Measurements from ENCODE around the gene MMD2.
A peak's percentile ranks its signal among the peaks of the same experiment; 100 is the strongest.

MMD2 gene, protein sequence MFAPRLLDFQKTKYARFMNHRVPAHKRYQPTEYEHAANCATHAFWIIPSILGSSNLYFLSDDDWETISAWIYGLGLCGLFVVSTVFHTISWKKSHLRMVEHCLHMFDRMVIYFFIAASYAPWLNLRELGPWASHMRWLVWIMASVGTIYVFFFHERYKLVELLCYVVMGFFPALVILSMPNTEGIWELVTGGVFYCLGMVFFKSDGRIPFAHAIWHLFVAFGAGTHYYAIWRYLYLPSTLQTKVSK

DNA sequence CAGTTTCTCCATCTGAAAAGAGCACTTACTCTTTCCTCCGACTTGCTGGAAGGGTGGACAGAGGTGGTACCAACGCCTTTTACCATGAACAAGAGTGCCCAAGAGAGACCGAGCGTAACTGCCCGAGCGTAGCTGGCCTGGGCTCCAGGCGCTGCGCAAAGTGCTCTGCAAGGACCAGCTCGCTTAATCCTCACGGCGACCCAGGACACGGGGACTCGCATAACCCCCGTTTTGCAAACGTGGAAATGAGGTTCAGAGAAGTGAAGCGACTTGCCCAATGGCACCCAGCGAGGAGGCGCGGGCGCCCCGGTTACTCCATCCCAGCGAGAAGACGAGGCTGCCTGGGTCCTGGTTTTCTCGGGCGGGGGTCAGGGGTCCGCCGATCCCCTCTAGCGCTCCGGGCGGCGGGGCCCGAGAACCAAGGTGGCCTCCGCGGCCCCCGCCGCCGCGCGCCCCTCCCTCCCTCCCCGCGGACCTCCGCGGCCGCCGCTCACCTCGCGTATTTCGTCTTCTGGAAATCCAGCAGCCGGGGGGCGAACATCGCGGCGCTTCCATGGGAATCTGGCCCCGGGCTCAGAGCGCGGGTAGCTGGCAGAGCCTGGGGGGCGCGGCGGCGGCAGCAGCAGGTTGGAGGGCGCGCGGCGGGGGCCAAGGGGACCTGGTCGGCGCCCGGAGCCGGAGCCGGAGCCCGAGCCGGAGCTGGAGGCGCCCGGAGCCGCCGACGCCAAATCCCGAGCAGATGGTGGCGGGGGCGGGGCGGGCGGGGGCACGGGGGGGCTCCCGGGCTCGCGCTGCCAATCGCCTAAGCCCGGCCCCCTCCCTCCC lies at the start of gene MMD2:
MMD2 (minus strand) TSS at position 711 of the 825 bp plus-strand sequence; CDS start at position 541, 170 bp downstream.
- Histone ChIP-seq H3K4me1 (ENCODE audit: insufficient read depth, insufficient read length) (peaks cover 8% of the 10 kb centered on the region), H3K9me3 (ENCODE audit: insufficient read depth, low read length) (peaks cover 5% of the 10 kb centered on the region; the same call in 1 of the 2 replicates), H3K36me3 (ENCODE audit: insufficient read depth, insufficient read length, low read length) (no peaks in the 10 kb centered on the region), H3K27me3 (ENCODE audit: insufficient read depth, insufficient read length) (peaks cover 28% of the 10 kb centered on the region), H3K9ac (ENCODE audit: insufficient read length, low read depth) (peak within 1 kb of the TSS; percentile 11), H3K4me3 (ENCODE audit: insufficient read length, low read depth) (peak within 1 kb of the TSS; percentile 18)
- no peak for TF ChIP-seq ZNF274 (IDR thresholded peaks at IDR 0.05; ENCODE audit: low read depth, low read length)
- TF ChIP-seq YY1 (IDR thresholded peaks at IDR 0.05; ENCODE audit: insufficient read depth, insufficient read length), result no peak
- no peak for TF ChIP-seq SUZ12 (IDR thresholded peaks at IDR 0.05; ENCODE audit: extremely low read depth, insufficient read depth, insufficient read length)
- DNase-seq (ENCODE audit: low read depth, low spot score), result no peak

DNA sequence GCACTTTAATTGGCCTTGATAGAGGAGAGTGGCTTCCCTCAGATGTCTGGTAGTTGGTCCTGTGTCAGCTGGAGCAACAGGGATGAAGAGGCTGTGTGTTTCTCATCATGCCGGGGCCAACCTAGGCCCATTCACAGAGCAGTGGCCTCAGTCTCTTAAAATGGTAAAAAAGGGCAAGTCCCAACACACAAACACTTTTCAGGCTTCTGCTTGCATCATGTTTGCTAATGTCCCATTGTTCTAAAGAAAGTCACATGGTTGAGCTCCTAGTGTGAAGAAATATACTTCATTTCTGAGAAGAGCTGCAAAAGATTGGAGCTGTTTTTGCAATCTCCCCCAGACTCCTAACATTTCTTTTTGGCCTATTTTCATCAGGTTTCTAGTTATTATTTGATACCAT lies 46.1 kb upstream of the MMD2 start:
- Histone ChIP-seq H3K4me1 (ENCODE audit: insufficient read depth, insufficient read length) (no peaks in the 10 kb centered on the region), H3K36me3 (ENCODE audit: insufficient read depth, insufficient read length, low read length) (peaks cover 17% of the 10 kb centered on the region), H3K9me3 (ENCODE audit: insufficient read depth, low read length) (peaks cover 10% of the 10 kb centered on the region; the same call in 1 of the 2 replicates), H3K9ac (ENCODE audit: insufficient read length, low read depth) (no peak overlapping the region), H3K4me3 (ENCODE audit: insufficient read length, low read depth) (no peak overlapping the region), H3K27me3 (ENCODE audit: insufficient read depth, insufficient read length) (no peaks in the 10 kb centered on the region)
- TF ChIP-seq SUZ12 (IDR thresholded peaks at IDR 0.05; ENCODE audit: extremely low read depth, insufficient read depth, insufficient read length) (no peak), YY1 (IDR thresholded peaks at IDR 0.05; ENCODE audit: insufficient read depth, insufficient read length) (no peak), ZNF274 (IDR thresholded peaks at IDR 0.05; ENCODE audit: low read depth, low read length) (no peak)
- DNase-seq (ENCODE audit: low read depth, low spot score), result no peak

DNA sequence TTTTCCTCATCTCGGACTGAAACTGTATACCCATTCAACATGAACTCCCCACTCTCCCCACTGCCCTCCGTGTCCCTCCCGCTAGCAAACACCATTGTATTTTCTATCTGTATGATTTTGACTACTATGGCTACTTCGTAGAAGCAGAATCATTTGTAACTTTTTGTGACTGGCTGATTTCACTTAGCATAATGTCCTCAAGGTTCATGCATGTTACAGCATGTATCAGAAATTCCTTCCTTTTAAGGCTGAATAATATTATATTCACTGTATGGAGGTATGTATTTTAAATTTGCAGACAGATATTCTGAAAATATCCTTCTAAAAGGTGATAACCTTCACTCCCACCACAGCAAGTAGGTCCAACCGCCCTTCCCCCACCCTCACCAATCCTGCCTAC lies 42.9 kb upstream of the MMD2 start:
- DNase-seq (ENCODE audit: low read depth, low spot score), result no peak
- Histone ChIP-seq H3K36me3 (ENCODE audit: insufficient read depth, insufficient read length, low read length) (peaks cover 35% of the 10 kb centered on the region), H3K9me3 (ENCODE audit: insufficient read depth, low read length) (no peaks in the 10 kb centered on the region), H3K4me3 (ENCODE audit: insufficient read length, low read depth) (no peak overlapping the region), H3K27me3 (ENCODE audit: insufficient read depth, insufficient read length) (no peaks in the 10 kb centered on the region), H3K4me1 (ENCODE audit: insufficient read depth, insufficient read length) (peaks cover 2% of the 10 kb centered on the region), H3K9ac (ENCODE audit: insufficient read length, low read depth) (no peak overlapping the region)
- TF ChIP-seq YY1 (IDR thresholded peaks at IDR 0.05; ENCODE audit: insufficient read depth, insufficient read length), result no peak
- no peak for TF ChIP-seq ZNF274 (IDR thresholded peaks at IDR 0.05; ENCODE audit: low read depth, low read length)
- no peak for TF ChIP-seq SUZ12 (IDR thresholded peaks at IDR 0.05; ENCODE audit: extremely low read depth, insufficient read depth, insufficient read length)

DNA sequence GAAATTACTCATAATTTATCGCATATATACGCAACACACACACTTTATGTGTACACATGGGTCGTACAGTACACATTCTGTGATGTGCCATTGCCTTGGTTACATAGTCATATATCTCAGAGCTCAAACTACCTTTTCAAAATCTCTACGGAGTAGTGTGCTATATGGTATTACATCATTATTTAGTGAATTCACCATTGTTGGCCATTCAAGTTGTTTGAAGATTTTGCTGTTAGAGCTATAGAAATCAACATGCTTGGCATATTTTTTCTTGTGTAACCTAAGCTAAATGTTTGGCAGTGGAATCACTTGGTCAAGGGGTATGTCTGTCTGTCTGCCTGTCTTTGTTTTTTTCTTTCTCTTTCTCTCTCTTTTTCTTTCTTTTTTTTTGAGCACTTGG lies 42.0 kb upstream of the MMD2 start:
- peaks cover 44% of the 10 kb centered on the region for H3K36me3 ChIP-seq (ENCODE audit: insufficient read depth, insufficient read length, low read length)
- TF ChIP-seq YY1 (IDR thresholded peaks at IDR 0.05; ENCODE audit: insufficient read depth, insufficient read length) (no peak), ZNF274 (IDR thresholded peaks at IDR 0.05; ENCODE audit: low read depth, low read length) (no peak), SUZ12 (IDR thresholded peaks at IDR 0.05; ENCODE audit: extremely low read depth, insufficient read depth, insufficient read length) (no peak)

DNA sequence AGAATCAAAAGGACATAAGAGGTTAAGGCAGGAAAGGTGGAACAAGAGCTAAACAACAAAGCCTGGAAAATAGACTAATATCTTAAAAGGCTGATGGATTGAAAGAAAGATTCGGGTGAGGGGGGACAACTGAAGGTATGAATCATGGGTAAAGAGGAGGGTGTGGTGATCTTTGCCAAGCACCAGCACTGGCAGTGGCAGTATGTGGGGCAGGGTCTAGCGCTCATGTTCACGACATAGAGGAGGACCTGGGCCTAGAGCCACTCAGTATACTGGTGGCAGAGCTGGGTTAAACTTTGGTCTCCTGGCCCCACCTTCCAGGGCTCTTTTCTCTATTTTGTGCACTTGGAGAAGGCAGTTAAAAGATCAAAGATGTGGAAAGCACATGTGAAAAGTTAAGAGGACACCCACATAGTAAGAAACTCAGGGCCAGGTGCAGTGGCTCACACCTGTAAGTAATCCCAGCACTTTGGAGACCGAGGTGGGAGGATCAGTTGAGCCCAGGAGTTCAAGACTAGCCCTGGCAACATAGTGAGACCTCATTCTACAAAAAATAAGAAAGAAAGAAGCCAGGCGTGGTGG lies 40.5 kb upstream of the MMD2 start:
- no peak for DNase-seq (ENCODE audit: low read depth, low spot score)
- Histone ChIP-seq H3K36me3 (ENCODE audit: insufficient read depth, insufficient read length, low read length) (peaks cover 54% of the 10 kb centered on the region), H3K9me3 (ENCODE audit: insufficient read depth, low read length) (no peaks in the 10 kb centered on the region), H3K27me3 (ENCODE audit: insufficient read depth, insufficient read length) (no peaks in the 10 kb centered on the region), H3K9ac (ENCODE audit: insufficient read length, low read depth) (no peak overlapping the region), H3K4me1 (ENCODE audit: insufficient read depth, insufficient read length) (peaks cover 2% of the 10 kb centered on the region), H3K4me3 (ENCODE audit: insufficient read length, low read depth) (no peak overlapping the region)
- TF ChIP-seq ZNF274 (IDR thresholded peaks at IDR 0.05; ENCODE audit: low read depth, low read length), result no peak
- TF ChIP-seq YY1 (IDR thresholded peaks at IDR 0.05; ENCODE audit: insufficient read depth, insufficient read length), result no peak
- no peak for TF ChIP-seq SUZ12 (IDR thresholded peaks at IDR 0.05; ENCODE audit: extremely low read depth, insufficient read depth, insufficient read length)

More for the DNA sequence above, 42.0 kb upstream of the MMD2 start:
- Histone ChIP-seq H3K27me3 (ENCODE audit: insufficient read depth, insufficient read length) (no peaks in the 10 kb centered on the region), H3K9ac (ENCODE audit: insufficient read length, low read depth) (no peak overlapping the region), H3K9me3 (ENCODE audit: insufficient read depth, low read length) (no peaks in the 10 kb centered on the region), H3K4me1 (ENCODE audit: insufficient read depth, insufficient read length) (peaks cover 2% of the 10 kb centered on the region), H3K4me3 (ENCODE audit: insufficient read length, low read depth) (no peak overlapping the region)
- no peak for DNase-seq (ENCODE audit: low read depth, low spot score)

DNA sequence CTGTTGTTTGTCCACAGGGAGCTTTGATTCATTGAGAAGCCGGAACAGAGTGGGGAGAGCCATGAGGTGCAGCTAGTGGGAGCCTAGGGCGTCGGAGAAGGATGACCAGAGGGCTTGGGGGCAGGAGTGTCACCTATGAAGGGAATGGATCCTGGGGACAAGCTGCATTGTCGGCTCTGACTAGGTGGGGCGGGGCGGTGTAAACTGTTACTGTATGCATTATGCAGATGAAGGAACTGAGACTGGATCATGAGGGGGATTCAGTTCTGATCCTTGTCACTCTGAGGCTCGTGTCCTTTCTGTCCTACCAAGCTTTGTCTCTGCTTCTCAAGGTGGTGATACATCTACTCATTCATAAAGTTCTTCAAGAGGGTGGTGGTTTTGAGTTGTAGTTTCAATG lies 39.9 kb upstream of the MMD2 start:
- DNase-seq (ENCODE audit: low read depth, low spot score), result no peak
- Histone ChIP-seq H3K36me3 (ENCODE audit: insufficient read depth, insufficient read length, low read length) (peaks cover 59% of the 10 kb centered on the region), H3K4me1 (ENCODE audit: insufficient read depth, insufficient read length) (peaks cover 2% of the 10 kb centered on the region), H3K9ac (ENCODE audit: insufficient read length, low read depth) (no peak overlapping the region), H3K27me3 (ENCODE audit: insufficient read depth, insufficient read length) (no peaks in the 10 kb centered on the region), H3K9me3 (ENCODE audit: insufficient read depth, low read length) (no peaks in the 10 kb centered on the region), H3K4me3 (ENCODE audit: insufficient read length, low read depth) (no peak overlapping the region)
- no peak for TF ChIP-seq YY1 (IDR thresholded peaks at IDR 0.05; ENCODE audit: insufficient read depth, insufficient read length)
- TF ChIP-seq ZNF274 (IDR thresholded peaks at IDR 0.05; ENCODE audit: low read depth, low read length), result no peak
- no peak for TF ChIP-seq SUZ12 (IDR thresholded peaks at IDR 0.05; ENCODE audit: extremely low read depth, insufficient read depth, insufficient read length)

DNA sequence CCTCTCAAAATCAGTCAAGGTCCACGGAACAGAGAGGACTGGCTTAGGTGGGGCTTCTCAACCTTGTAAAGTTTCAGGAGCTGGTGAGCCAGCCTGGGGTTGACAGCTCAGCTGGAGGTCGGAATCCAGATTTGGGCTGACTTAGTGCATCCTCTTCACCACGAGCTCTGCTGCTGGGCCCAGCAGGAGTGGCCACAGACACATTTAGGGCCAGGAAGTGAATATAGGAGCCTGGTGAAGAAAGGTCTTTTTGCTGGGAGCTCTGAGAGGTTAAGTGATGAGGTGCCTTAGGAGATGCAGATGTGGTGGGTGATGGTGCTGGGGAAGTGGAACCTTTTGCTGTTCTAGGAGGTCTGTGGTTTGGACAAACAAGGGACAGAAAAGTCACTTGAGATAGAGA lies 39.3 kb upstream of the MMD2 start:
- Histone ChIP-seq H3K4me3 (ENCODE audit: insufficient read length, low read depth) (no peak overlapping the region), H3K9me3 (ENCODE audit: insufficient read depth, low read length) (no peaks in the 10 kb centered on the region), H3K9ac (ENCODE audit: insufficient read length, low read depth) (no peak overlapping the region), H3K4me1 (ENCODE audit: insufficient read depth, insufficient read length) (peaks cover 2% of the 10 kb centered on the region), H3K27me3 (ENCODE audit: insufficient read depth, insufficient read length) (no peaks in the 10 kb centered on the region), H3K36me3 (ENCODE audit: insufficient read depth, insufficient read length, low read length) (peaks cover 64% of the 10 kb centered on the region)
- no peak for DNase-seq (ENCODE audit: low read depth, low spot score)
- TF ChIP-seq YY1 (IDR thresholded peaks at IDR 0.05; ENCODE audit: insufficient read depth, insufficient read length) (no peak), SUZ12 (IDR thresholded peaks at IDR 0.05; ENCODE audit: extremely low read depth, insufficient read depth, insufficient read length) (no peak), ZNF274 (IDR thresholded peaks at IDR 0.05; ENCODE audit: low read depth, low read length) (no peak)

Measured in NT2/D1 (cell line).